Fibroblast of skin of left biceps (primary cell): ENCODE results near the gene EPB41L4A.
"Not testable (repeated sequence)": the region's sequence is repeated elsewhere in the genome, so short reads cannot be mapped to it uniquely, and the experiment has no call there.

Source experiments
- DNase-seq, 2 experiments: peaks; one replicate each; pipeline ENCODE4 v3.0.0-alpha.2; 2013; ENCODE audit warnings: low read depth in 2 of 2

The EPB41L4A gene

GRCh38 chr5:112253478-112254250 is 165.4 kb downstream of the EPB41L4A start:
- peak in 1 of 2 experiments; percentile 0 for DNase-seq

- DNase-seq: no peak
Observed at GRCh38 chr5:112250551-112250950, 168.5 kb downstream of the EPB41L4A start.

- DNase-seq: no peak
Observed at GRCh38 chr5:112248623-112249022, 170.5 kb downstream of the EPB41L4A start.

GRCh38 chr5:112247960-112248359 is 171.1 kb downstream of the EPB41L4A start:
- no peak for DNase-seq

- DNase-seq: no peak
Observed at GRCh38 chr5:112245656-112246055, 173.4 kb downstream of the EPB41L4A start.

GRCh38 chr5:112239996-112240395 is 179.1 kb downstream of the EPB41L4A start:
- DNase-seq: no peak

GRCh38 chr5:112238473-112238872 is 180.6 kb downstream of the EPB41L4A start:
- no peak for DNase-seq

GRCh38 chr5:112237456-112237855 is 181.6 kb downstream of the EPB41L4A start:
- no peak for DNase-seq

GRCh38 chr5:112234000-112234399 is 185.1 kb downstream of the EPB41L4A start:
- no peak for DNase-seq

GRCh38 chr5:112232667-112233066 is 186.4 kb downstream of the EPB41L4A start:
- DNase-seq: no peak

- no peak for DNase-seq
Observed at GRCh38 chr5:112230606-112231005, 188.5 kb downstream of the EPB41L4A start.

- DNase-seq: no peak
Observed at GRCh38 chr5:112228667-112229066, 190.4 kb downstream of the EPB41L4A start.

GRCh38 chr5:112227911-112228631 is 191.0 kb downstream of the EPB41L4A start:
- no peak for DNase-seq

GRCh38 chr5:112226215-112226614 is 192.9 kb downstream of the EPB41L4A start:
- DNase-seq: no peak

GRCh38 chr5:112222997-112223396 is 196.1 kb downstream of the EPB41L4A start:
- not testable (repeated sequence) for DNase-seq

GRCh38 chr5:112221128-112221527 is 197.9 kb downstream of the EPB41L4A start:
- DNase-seq: no peak

- DNase-seq: no peak
Observed at GRCh38 chr5:112219000-112219399, 200.1 kb downstream of the EPB41L4A start.

- no peak for DNase-seq
Observed at GRCh38 chr5:112217843-112218579, 201.1 kb downstream of the EPB41L4A start.

- DNase-seq: no peak
Observed at GRCh38 chr5:112216140-112216539, 202.9 kb downstream of the EPB41L4A start.

GRCh38 chr5:112210430-112211005 is 208.6 kb downstream of the EPB41L4A start:
- no peak for DNase-seq

GRCh38 chr5:112208699-112209615 is 210.1 kb downstream of the EPB41L4A start:
- DNase-seq: no peak
